Activated CD4-positive, CD25-positive, alpha-beta regulatory T cell (primary cell): ENCODE measurements around the gene CDK5R2.
A peak's percentile ranks its signal among the peaks of the same experiment; 100 is the strongest.
"Not testable (repeated sequence)": the region's sequence is repeated elsewhere in the genome, so short reads cannot be mapped to it uniquely, and the experiment has no call there.

Experiments
- DNase-seq, 4 experiments: peaks; one replicate each; lab custom pipeline; 2025; lab: John Stamatoyannopoulos, UW

The CDK5R2 gene

GRCh38 chr2:218959141-218959731, at the start of gene CDK5R2:
Gene CDK5R2 (plus strand): TSS chr2:218959666. CDS start chr2:218959821, 155 bp downstream.
- peak in 1 of 4 experiments; percentile 59 for DNase-seq

- no peak for DNase-seq
Measured at GRCh38 chr2:218910741-218911140, 48.7 kb upstream of the CDK5R2 start.

GRCh38 chr2:218920504-218920903, 39.0 kb upstream of the CDK5R2 start:
- no peak for DNase-seq

GRCh38 chr2:218924757-218925156, 34.7 kb upstream of the CDK5R2 start:
- no peak for DNase-seq

GRCh38 chr2:218925434-218925833, 34.0 kb upstream of the CDK5R2 start:
- no peak for DNase-seq

- DNase-seq: no peak
Measured at GRCh38 chr2:218927422-218927821, 32.0 kb upstream of the CDK5R2 start.

GRCh38 chr2:218927876-218928275, 31.6 kb upstream of the CDK5R2 start:
- DNase-seq: no peak

- not testable (repeated sequence) for DNase-seq
Measured at GRCh38 chr2:218930488-218930887, 29.0 kb upstream of the CDK5R2 start.

GRCh38 chr2:218931751-218932150, 27.7 kb upstream of the CDK5R2 start:
- DNase-seq: not testable (repeated sequence)

- no peak for DNase-seq
Measured at GRCh38 chr2:218944759-218945404, 14.6 kb upstream of the CDK5R2 start.

GRCh38 chr2:218946621-218947020, 12.8 kb upstream of the CDK5R2 start:
- DNase-seq: no peak

GRCh38 chr2:218952160-218952559, 7.3 kb upstream of the CDK5R2 start:
- DNase-seq: no peak

GRCh38 chr2:218953366-218953954, 6.0 kb upstream of the CDK5R2 start:
- no peak for DNase-seq

- no peak for DNase-seq
Measured at GRCh38 chr2:218954541-218955300, 4.7 kb upstream of the CDK5R2 start.

GRCh38 chr2:218956039-218956438, 3.4 kb upstream of the CDK5R2 start:
- no peak for DNase-seq

GRCh38 chr2:218957671-218958070, 1.8 kb upstream of the CDK5R2 start:
- no peak for DNase-seq

GRCh38 chr2:218958276-218958675, 1.2 kb upstream of the CDK5R2 start:
- DNase-seq: no peak

GRCh38 chr2:218959761-218960308, 369 bp downstream of the CDK5R2 start:
- no peak for DNase-seq

GRCh38 chr2:218960309-218961165, 1.1 kb downstream of the CDK5R2 start:
- DNase-seq: no peak

GRCh38 chr2:218961229-218961628, 1.8 kb downstream of the CDK5R2 start:
- DNase-seq: no peak
